Measurements from ENCODE around the gene PALM3. TPM values are rescaled to one million over a fixed set of nuclear protein-coding genes. Genes with fewer than 3 reads are reported as not detected.

The PALM3 gene
- total RNA-seq, 1 experiment from 2014 or later, result 3.3 TPM

DNA sequence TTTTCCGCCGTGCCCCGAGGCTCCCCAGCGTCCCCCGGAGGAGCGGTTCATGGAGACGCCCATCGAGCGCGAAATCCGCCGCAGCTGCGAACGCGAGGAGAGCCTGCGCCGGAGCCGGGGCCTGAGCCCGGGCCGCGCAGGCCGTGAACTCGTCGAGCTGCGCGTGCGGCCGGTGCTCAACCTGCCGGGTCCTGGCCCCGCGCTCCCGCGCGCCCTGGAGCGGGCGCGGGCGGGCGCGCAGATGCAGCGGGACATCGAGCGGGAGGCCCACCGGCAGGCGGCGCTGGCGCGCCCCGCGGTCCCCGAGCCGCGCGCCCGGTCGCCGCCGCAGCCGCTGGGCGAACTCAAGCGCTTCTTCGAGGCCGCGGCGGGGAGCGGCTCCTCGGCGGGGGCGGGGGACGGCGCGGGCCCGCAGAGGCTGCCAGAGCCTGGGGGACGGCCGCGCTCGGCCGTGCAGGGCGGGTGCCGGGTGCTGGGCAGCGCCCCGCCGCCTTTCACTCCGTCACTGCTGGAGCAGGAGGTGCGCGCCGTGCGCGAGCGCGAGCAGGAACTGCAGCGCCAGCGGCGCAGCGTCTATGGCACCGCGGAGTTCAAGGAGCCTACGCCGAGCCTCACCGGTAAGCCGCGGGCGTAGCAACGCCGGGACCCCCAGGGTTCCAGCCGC lies 11.5 kb upstream of the PALM3 start:
- no peaks in the 10 kb centered on the region for H4K20me1 ChIP-seq (ENCODE audit: insufficient read depth)
- H3K27me3 ChIP-seq (ENCODE audit: insufficient read depth, low read length), result no peaks in the 10 kb centered on the region
- peak overlapping the region; percentile 7 for H2AFZ ChIP-seq (ENCODE audit: low read depth, low read length, poor library complexity, severe bottlenecking)
- H3K9ac ChIP-seq (ENCODE audit: low read length), result peak overlapping the region; percentile 63
- no peaks in the 10 kb centered on the region; a peak in 1 of 4 replicates for H3K9me3 ChIP-seq (ENCODE audit: control insufficient read depth in 1 of 2, insufficient read depth in 1 of 2, low read depth in 1 of 2, low read length in 2 of 2)
- no peaks in the 10 kb centered on the region for H3K79me2 ChIP-seq (ENCODE audit: insufficient read depth, low read length)
- ATAC-seq, result peak; percentile 64
- H3K36me3 ChIP-seq (ENCODE audit: control insufficient read depth in 1 of 2, insufficient read depth in 2 of 2, low read length in 2 of 2), result no peaks in the 10 kb centered on the region
- H3K27ac ChIP-seq (ENCODE audit: low read depth, low read length), result peak overlapping the region; percentile 80
- H3K4me3 ChIP-seq (replicated peaks in 1 of 2; ENCODE audit: low read depth in 1 of 2, low read length in 2 of 2), result peak overlapping the region; percentile 66 to 72
- H3K4me2 ChIP-seq (ENCODE audit: low read length), result peak overlapping the region; percentile 99
- no peak for DNase-seq (ENCODE audit: low read depth, low spot score)
- ChIA-PET CTCF (interaction anchor here (0.7 to 6.6 kb wide), 9 partner anchors 14 to 201 kb away, joined by 3 to 83 read pairs (median 5); partner anchors contain the start of genes ASF1B and PALM3), POLR2A (no interaction called here), RAD21 (ENCODE audit: low non-redundant PET in 1 of 2, low total read pairs in 2 of 2, uncharacterized antibody in 2 of 2, unreplicated experiment in 2 of 2) (no interaction called here)
- no TSS peak for BruUV-seq (replicated peaks)
- H3K9me2 ChIP-seq (ENCODE audit: insufficient read depth), result no peaks in the 10 kb centered on the region
- intact Hi-C loops (cut with micrococcal nuclease), result loop anchor here (1.0 to 10.0 kb wide), 3 partner anchors 39 to 289 kb away; partner anchors contain the start of genes BRME1 and CC2D1A
- peaks cover 17 to 41% of the 10 kb centered on the region in 2 experiments for H3K4me1 ChIP-seq (ENCODE audit: control insufficient read depth in 1 of 2, insufficient read depth in 2 of 2, low read length in 2 of 2)
- no peak for TF ChIP-seq SRF (IDR thresholded peaks at IDR 0.05; ENCODE audit: low read depth)
- no peak for TF ChIP-seq ELF1 (IDR thresholded peaks at IDR 0.05; ENCODE audit: borderline replicate concordance, low read depth)
- TF ChIP-seq EGR1 (IDR thresholded peaks at IDR 0.05; ENCODE audit: low read depth), result no peak
- no peak for TF ChIP-seq CEBPB (IDR thresholded peaks at IDR 0.05; ENCODE audit: low read depth)
- TF ChIP-seq, protein P1, sequence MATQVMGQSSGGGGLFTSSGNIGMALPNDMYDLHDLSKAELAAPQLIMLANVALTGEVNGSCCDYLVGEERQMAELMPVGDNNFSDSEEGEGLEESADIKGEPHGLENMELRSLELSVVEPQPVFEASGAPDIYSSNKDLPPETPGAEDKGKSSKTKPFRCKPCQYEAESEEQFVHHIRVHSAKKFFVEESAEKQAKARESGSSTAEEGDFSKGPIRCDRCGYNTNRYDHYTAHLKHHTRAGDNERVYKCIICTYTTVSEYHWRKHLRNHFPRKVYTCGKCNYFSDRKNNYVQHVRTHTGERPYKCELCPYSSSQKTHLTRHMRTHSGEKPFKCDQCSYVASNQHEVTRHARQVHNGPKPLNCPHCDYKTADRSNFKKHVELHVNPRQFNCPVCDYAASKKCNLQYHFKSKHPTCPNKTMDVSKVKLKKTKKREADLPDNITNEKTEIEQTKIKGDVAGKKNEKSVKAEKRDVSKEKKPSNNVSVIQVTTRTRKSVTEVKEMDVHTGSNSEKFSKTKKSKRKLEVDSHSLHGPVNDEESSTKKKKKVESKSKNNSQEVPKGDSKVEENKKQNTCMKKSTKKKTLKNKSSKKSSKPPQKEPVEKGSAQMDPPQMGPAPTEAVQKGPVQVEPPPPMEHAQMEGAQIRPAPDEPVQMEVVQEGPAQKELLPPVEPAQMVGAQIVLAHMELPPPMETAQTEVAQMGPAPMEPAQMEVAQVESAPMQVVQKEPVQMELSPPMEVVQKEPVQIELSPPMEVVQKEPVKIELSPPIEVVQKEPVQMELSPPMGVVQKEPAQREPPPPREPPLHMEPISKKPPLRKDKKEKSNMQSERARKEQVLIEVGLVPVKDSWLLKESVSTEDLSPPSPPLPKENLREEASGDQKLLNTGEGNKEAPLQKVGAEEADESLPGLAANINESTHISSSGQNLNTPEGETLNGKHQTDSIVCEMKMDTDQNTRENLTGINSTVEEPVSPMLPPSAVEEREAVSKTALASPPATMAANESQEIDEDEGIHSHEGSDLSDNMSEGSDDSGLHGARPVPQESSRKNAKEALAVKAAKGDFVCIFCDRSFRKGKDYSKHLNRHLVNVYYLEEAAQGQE (IDR thresholded peaks at IDR 0.05; ENCODE audit: low read depth), result no peak
- TF ChIP-seq EZH2phosphoT487 (IDR thresholded peaks at IDR 0.05; ENCODE audit: borderline replicate concordance), result no peak
- TF ChIP-seq ZFX (IDR thresholded peaks at IDR 0.05), result peak; percentile 64
- no peak for TF ChIP-seq JUND (IDR thresholded peaks at IDR 0.05)
- TF ChIP-seq, protein P2, sequence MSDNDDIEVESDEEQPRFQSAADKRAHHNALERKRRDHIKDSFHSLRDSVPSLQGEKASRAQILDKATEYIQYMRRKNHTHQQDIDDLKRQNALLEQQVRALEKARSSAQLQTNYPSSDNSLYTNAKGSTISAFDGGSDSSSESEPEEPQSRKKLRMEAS (IDR thresholded peaks at IDR 0.05), result peak; percentile 38; the same call in 1 of the 2 replicates
- TF ChIP-seq, protein P3, sequence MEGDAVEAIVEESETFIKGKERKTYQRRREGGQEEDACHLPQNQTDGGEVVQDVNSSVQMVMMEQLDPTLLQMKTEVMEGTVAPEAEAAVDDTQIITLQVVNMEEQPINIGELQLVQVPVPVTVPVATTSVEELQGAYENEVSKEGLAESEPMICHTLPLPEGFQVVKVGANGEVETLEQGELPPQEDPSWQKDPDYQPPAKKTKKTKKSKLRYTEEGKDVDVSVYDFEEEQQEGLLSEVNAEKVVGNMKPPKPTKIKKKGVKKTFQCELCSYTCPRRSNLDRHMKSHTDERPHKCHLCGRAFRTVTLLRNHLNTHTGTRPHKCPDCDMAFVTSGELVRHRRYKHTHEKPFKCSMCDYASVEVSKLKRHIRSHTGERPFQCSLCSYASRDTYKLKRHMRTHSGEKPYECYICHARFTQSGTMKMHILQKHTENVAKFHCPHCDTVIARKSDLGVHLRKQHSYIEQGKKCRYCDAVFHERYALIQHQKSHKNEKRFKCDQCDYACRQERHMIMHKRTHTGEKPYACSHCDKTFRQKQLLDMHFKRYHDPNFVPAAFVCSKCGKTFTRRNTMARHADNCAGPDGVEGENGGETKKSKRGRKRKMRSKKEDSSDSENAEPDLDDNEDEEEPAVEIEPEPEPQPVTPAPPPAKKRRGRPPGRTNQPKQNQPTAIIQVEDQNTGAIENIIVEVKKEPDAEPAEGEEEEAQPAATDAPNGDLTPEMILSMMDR (IDR thresholded peaks at IDR 0.05 in 2 of 3, conservative IDR thresholded peaks at IDR 0.05 in 1 of 3; ENCODE audit: borderline replicate concordance in 1 of 3, insufficient read depth in 1 of 3, low read depth in 2 of 3, low read length in 2 of 3), result peak in 2 of 3 experiments; percentile 19 to 22; a peak in 2 of 6 replicates
- no peak for TF ChIP-seq TCF7L2 (IDR thresholded peaks at IDR 0.05; ENCODE audit: borderline replicate concordance, extremely low read depth, insufficient read depth, insufficient read length)
- TF ChIP-seq SP1 (IDR thresholded peaks at IDR 0.05; ENCODE audit: low read depth), result no peak

Data from HCT116 (cell line).